HL-60/S4 (cell line): Measurements from ENCODE around the gene SRGAP2B.
"Not testable (repeated sequence)": the region's sequence is repeated elsewhere in the genome, so short reads cannot be mapped to it uniquely, and the experiment has no call there.

Source experiments
- in situ Hi-C: fragments of 300-500 bp; cut with MboI; formaldehyde crosslinking; loops from 2 replicates; pipeline ENCODE4 v1.14.3; 2022; ENCODE audit warnings: low sequenced_read_pairs

Gene SRGAP2B

DNA sequence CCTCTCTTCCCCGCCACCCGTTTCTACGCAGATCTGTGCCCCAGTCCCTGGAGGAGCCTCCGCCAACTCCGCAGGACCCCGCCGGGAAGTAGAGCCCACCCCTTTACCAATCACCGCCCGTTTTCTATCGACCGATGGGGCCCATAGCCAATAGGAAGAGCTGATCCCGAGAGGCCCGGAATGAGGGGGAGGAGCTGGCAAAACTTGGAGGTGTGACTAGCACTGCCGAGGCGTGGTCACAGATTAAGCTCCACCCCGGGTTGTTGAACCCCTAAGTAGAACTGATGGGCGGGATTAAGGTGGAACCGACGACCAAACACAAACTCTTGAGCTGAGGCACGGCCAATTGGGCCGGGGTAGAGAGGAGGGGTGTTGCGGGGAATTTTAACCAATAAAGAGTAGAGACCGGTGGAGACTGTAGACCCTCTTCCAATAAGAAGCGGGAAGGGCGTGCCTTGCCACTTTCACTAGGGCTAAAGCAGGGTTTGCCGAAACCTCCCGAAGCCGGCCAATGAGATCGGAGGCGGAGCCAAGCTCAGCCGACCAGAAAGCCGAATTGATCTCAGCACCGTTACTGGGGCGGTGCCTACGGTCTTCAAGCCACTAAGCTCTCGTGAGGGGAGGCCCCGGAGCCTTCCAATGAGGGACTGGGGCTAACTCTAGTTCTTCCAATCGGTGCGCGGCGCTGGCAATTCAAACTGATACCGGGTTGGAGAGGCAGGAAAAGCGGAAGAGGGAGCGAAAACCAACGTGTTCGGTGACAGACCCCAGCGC lies at the start of gene SRGAP2B, which contains the start of gene FAM72D:
Gene SRGAP2B (minus strand): TSS at position 45 of the 774 bp plus-strand sequence. CDS start 2,427 bp downstream, outside the sequence.
Gene FAM72D (plus strand): TSS at position 691 of the 774 bp plus-strand sequence. CDS start 874 bp downstream, outside the sequence.
- in situ Hi-C loops: not testable (repeated sequence)

DNA sequence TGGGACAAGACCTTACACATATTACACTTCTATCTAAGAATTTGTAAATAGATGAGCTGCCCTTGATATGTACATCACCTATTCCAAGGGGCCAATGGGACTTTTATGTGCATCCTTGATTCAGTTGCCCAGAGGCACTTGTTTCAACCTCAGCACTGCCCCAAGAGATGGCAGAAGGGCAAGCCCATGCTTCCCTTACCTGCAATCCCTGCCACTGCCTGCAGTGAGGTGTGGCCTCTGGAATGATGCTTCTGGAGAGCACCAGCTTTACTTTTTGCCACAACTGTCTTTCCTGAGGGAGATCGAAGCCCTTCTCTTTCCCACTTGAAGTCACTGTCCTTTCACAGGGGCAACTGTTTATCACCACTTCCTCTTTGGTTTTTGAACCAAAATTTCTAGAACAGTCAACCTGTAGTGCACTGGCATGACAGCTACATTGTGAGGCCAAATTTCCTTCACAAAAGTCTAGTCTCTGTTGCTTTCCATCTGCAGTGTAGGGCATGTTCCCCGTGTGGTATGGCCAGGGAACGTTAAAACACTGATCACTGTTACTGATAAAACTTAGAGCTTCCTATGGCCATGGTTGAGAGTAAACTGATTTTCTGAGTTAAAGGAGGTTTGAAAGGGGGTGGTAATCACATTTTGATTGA lies 49.3 kb upstream of the SRGAP2B start:
- in situ Hi-C loops: not testable (repeated sequence)

DNA sequence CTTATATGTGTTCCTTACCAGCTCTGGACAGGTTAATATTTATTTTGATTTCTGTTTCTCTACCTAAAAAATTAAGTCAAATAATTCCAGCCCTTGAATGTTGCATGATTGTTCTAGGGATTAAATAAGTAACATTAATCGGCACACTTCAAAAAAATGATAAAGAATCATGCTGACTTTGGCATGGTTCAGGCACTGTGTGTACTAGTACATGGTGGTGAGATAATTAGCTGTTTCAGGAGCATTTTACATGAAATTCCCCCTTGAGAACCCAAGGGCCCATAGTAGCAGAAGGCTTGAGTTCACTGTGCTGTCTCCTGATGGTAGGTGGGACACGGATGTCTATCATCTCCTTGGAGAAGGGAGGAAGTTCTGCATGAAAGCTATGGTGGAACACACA lies 45.4 kb upstream of the SRGAP2B start:
- in situ Hi-C loops: not testable (repeated sequence)

DNA sequence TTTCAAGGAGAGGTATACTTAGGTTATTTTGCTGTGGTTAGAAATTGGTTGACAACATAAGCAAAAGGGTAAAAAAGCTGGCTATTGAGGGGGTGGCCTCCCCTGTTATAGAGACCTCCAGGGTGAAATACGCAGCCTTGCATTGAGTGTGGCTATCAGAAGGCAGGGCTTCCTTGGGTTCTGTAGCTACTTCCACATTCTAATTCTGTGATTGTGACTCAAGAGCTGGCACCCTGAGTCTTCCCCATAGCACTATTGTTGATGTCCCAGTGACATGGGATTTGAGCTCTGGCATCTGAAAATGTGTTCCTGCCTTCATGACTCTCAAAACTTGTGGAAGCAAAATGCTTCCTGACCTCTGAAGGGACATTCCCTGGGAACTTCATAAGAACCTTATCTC lies 39.3 kb upstream of the SRGAP2B start:
- in situ Hi-C loops: not testable (repeated sequence)

DNA sequence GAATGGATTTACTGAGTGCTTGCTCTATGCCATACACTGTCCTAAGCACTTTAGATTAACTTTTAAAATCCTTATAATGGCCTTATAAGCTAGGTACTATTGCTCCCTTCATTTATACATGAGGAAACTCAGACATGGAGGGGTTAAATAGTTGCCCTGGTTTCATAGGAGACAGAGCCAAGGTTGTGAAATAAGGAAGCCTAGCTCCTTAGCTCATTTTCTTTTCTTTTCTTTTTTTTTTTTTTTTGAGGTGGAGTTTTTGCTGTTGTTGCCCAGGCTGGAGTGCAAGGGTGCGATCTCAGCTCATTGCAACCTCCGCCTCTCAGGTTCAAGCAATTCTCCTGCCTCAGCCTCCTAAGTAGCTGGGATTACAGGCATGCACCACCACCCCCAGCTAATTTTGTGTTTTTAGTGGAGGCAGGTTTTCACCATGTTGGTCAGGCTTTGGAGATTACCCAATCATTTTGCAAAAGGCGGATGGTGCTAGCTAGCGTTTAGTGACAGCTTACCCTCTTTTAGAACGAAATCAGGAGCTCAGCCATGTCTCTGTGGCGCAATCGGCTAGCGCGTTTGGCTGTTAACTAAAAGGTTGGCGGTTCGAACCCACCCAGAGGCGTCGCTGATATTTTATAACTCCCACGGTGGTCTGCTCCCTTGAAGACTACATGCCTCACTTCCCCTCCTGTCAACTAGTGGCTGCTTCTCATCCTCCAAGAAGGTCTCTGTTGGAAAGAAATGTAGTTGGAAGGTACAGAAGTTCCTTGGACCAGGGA lies 33.8 kb upstream of the SRGAP2B start:
- in situ Hi-C loops: not testable (repeated sequence)

DNA sequence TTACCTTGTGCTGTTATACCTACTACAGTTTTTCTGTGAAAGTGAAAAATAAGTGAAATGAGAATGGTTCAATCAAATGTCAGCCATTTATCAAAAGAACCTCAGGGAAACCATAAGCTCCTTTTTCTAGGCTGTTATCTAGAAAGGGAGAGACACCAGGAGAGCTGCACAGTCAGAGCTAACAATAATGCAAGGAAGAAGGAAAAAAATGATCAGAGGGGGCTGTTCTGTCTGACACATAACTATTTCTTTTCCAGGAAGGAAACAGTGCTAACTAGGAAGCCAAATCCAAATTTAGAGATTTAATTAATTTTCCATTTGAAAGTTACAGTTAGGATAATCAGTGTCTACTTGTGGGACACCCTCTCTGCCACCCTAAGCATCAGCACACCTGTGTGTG lies 32.0 kb upstream of the SRGAP2B start:
- in situ Hi-C loops: not testable (repeated sequence)

DNA sequence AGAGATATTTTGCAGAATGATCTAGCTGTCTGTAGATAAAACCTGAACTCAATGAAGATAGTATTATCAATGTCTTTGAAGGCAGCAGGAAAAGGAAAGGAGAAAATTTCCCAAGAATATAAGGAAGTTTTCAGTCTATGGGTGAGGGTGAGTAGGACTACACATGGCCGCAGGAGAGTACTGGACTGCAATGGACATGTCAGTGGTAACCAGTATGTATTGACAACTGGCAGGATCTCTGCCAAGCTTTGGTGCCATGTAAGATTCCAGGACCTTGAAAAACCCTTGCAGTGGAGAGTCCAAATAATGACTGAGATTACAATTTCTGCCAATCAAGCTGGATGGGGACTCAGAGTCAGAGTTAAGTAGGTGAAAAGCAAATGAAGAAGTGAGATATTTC lies 30.0 kb upstream of the SRGAP2B start:
- in situ Hi-C loops: not testable (repeated sequence)

DNA sequence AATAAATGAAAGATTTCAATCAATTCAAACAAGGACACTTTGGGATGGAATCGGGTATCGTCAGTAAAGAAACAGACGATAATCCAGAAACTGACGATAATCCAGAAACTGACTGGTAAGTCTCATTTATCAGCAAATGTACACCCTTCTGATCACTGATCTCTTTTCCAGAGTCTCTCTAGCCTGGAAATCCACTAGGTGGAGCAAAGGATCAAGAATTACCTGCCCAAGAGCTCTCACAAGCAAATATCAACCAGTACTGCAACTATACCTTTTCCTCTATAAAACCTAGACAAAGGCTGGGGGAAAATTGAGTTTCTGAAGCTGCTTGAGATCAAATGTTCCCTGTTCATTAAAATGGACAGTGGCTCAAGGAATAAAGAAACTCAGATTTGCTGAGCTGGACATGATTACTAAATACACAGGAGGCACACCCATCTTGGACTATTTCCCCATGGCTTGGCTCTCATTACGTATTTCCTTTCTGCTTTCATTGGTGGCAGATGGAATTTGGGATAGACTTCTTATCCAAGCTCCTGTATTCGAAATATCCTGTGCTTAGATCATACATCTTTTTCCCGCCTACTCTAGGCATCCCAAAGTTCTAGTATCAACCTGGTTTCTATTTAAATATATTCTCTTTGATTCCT lies 29.0 kb upstream of the SRGAP2B start:
- in situ Hi-C loops: not testable (repeated sequence)

DNA sequence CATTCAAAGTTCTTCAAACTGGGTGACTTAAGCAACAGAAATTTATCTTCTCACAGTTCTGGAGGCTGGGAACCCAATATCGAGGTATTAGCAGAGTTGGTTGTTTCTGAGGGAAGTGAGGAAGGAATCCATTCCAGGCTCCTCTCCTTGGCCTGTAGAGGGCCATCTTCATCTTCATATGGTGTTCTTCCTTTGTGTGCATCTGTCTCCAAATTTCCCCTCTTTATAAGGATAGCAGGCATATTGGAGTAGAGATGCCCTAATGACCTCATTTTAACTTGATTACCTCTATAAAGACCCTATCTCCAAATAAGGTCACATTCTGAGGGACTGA lies 27.9 kb upstream of the SRGAP2B start:
- in situ Hi-C loops: not testable (repeated sequence)

DNA sequence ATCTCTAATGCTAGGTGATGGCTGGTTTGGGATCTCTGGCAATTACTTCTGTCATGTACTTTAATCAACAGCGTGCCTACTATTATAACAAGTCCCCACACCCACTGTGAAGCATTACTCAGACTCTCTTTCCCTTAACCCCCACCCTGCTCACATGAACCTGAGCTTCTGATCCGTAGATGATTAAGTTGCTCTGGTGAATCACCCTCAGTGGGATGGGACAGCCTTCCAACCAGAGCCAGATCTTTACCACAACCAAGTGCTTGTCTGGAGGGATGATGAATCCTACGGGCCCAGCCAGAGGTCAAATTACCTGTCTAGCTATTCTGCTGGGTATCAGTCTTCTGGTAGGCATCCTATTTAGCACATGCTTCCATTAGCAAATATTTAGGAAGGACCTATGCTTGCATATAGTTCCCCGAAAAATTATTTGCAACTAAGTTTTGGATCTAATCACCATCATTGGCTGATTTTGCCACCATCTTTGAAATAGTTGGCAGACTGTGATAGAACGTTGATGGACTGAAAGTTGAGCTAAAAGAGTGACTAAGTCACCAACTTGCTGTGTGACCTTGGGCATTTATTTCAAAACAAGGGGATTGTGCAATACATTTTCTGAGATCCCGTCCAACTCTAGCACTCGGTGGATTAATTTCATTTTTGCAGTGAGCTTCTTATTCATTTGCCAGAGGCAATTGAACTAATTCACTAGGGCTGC lies 27.4 kb upstream of the SRGAP2B start:
- in situ Hi-C loops: not testable (repeated sequence)

DNA sequence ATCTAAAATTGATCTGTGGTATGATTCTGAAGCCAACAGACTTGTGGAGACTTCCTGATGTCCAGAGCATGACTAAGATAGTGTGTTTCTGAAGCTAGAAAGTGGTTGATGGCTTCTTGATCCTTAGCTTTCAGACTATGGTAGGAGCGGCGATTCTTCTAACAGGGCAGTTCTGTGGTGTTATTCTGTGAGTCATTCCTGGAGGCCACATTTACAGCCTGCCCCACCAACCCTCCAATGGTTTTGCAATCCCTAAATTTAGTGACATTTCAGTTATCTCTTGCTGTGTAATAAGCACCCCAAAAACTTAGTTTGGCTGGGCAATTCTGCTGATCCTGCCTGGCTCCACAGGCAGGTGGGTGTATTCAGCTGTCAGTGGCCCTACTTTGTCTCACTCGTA lies 24.7 kb upstream of the SRGAP2B start:
- in situ Hi-C loops: not testable (repeated sequence)

DNA sequence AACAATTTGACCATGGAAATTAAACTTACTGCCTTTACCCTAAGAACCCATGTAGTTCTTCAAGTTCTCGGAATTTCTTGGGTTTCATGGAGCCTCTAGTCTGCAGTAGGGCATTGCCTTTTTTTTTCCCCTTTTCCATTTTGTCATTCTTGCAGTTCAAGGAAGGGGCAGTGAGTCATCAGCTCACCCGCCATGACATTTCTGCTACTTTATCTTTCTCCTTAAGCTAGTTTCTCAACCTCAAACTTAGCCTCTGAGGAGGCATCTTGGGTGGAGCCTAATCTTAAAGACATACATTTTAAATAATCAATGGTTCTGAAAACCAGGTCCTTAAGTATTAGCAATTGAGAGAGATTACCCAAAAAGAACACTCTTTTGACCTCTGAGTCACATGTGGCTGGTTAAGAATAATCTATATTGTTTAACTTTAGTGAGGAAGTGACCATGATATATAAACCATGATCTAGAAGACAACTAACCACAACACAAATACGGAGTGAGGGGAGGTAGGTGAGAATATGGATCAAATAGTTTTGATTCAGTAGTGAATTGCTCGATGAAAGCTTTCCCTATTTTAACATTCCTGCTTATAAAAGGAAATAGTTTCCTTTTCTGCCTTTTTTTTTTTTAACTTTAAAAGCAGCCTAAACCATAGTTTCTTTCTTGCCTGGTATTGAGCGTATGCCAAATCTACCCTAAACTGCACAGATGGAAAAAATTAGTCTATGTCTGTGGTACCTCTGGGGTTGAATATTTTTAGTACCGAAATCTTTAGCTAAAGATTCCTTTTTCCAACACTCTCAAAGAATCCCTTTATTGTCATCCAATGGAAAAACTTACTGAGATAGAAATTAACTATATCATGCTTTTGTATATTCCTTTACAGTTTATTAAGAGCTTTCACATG lies 20.7 kb upstream of the SRGAP2B start:
- in situ Hi-C loops: not testable (repeated sequence)

DNA sequence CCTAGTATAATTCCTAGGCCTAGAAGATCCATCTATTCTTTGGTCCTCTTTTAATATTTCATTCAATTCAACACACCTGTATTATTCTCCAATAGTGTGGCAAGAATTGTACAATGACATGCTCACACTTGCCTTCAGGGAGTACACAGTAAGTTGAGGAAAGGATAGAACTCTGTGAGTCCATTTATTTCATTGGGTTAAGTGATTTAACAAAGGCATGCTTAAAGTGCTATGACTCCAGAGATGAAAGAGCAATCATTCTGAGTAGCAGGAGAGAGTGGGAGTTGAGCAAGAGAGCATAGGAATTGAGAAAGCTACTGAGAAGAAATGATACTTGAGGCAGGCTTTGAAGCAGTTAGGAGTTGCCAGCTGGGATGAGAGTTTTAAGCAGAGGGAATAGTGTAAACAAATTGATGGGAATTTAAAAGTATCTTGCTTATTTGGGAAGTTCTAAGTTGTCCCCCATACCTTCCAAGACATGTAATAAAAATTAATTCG lies 19.5 kb upstream of the SRGAP2B start:
- in situ Hi-C loops: not testable (repeated sequence)

DNA sequence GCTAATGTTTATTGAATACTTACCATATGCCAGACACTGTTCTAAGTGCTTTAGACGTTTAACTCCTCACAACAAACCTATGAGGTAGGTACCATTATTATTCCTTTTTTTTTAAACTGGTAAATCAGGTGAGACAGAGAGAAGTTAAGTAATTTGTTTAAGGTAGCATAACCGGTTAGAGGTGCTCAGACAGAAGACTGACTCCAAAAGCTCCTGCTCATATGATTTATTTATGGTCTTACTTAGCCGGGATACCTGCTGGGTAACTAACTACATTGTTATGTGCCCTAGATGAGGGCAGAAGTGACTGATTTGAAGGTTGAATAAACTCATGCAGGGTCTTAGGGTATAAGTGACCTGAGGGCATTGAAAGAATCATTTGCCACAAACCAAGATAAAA lies 17.6 kb upstream of the SRGAP2B start:
- in situ Hi-C loops: not testable (repeated sequence)

DNA sequence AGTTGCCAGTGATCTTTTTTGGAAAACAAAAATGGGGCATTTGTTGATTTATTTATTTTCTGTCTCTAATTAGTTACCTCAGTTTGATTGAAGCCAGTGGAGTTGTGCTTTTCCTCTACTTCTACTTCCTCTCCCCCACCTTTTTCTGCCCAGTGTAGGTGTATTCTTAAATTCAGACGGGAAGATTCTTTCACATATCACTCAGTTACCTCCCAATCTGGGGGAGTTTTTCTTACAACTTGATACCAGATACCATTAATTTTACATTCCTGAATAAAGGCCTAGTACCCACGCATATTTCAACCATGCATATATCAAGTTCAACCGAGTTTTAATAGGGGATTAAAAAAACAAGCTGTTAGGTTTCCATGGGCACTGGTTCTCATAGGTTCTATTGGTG lies 16.5 kb upstream of the SRGAP2B start:
- in situ Hi-C loops: not testable (repeated sequence)

DNA sequence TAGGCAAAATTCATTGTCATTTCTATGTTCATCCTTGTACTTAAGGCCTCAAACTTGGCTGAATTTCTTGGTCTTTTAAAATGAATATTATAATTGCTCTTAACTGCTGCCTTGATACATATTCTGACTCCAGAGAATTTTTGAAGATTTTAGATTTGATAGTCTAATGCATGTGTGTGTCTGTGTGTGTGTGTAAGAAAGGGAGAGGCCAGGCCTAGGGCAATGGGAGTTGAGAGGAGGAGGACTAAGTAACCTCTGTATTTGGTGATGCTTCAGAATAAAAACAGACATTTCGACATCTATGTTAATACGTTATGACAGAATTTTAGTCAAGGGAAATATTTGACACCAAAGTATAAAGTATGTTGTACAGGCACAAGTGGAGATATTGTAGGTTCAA lies 8.2 kb upstream of the SRGAP2B start:
- in situ Hi-C loops: not testable (repeated sequence)

DNA sequence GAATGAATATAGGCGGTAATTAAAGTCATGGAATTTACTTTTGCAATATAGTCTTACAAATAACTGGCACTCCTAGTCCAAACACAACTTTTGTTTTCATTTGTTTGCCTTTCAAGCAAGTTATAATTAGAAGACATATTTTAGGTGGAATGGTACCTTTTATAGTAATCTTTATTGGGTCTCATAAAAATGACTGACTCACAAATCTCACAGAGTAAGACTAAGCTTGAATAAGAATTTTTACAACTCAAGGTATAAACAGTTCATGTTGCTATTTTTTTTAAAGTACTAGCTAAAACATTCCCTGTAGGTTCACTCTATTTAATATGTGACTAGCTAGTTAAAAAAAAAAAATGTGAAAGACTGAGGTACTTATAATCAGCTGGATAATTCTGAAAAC lies 6.6 kb upstream of the SRGAP2B start:
- in situ Hi-C loops: not testable (repeated sequence)

DNA sequence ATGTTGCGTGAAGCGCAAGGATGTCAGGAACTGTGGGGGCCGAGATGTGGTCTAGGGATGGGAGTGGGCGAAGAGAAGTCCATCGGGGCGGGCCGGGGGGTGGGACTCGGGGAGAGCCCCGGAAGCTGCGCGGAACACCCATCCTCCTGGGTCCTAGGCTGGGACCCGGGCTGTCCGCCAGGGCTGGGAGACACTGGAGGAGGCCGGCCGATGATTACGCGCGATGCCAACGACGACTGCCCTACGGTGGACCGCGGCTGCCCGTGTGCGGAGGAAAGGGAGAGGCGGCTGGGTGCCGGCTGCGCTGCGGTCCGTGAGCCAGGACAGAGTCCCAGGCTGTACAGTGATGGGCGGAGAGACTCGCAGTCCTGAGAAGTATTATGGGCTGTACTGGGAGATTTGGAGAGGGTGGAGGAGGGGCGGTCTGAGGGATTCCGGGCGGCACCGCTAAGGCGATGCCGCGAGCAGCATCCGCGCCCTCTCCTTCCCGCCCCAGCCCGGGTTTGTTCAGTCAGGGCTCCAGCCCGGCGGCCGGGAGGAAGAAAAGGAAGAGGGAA lies 395 bp downstream of the SRGAP2B start:
- in situ Hi-C loops: not testable (repeated sequence)
